ENCODE results near the gene ARTN. TPM values are rescaled to one million over a fixed set of nuclear protein-coding genes. Genes with fewer than 3 reads are reported as not detected.

ARTN gene
- total RNA-seq, 1 experiment from 2014 or later = 10.6 TPM

- Histone ChIP-seq H4K8ac (replicated peaks; ENCODE audit: insufficient read length, low read depth, low read length) (no peak overlapping the region), H3K4me1 (ENCODE audit: insufficient read depth, low read length) (peaks cover 11% of the 10 kb centered on the region), H3K14ac (ENCODE audit: insufficient read depth, low read length) (no peak overlapping the region), H3T11ph (ENCODE audit: low read length) (no peak overlapping the region), H3K27me3 (ENCODE audit: insufficient read depth, low read length) (no peaks in the 10 kb centered on the region), H3K23me2 (ENCODE audit: insufficient read length, low read depth, low read length, poor library complexity, severe bottlenecking) (no peaks in the 10 kb centered on the region), H3K56ac (ENCODE audit: insufficient read length, low read depth, low read length) (no peak overlapping the region), H2AFZ (ENCODE audit: low read length) (no peak overlapping the region), H3K4ac (ENCODE audit: low read depth, low read length) (no peak overlapping the region), H2BK120ac (ENCODE audit: low read depth, low read length, poor library complexity, severe bottlenecking) (no peak overlapping the region), H3K9ac (ENCODE audit: extremely low read depth, insufficient read length, low read length) (no peak overlapping the region), H3K18ac (ENCODE audit: insufficient read length, low read depth, low read length) (no peak overlapping the region), H2AK5ac (ENCODE audit: insufficient read length, low read length) (no peak overlapping the region), H3K79me1 (ENCODE audit: insufficient read depth, low read depth, low read length, poor library complexity, severe bottlenecking) (no peaks in the 10 kb centered on the region), H3K27ac (ENCODE audit: insufficient read length, low read depth, low read length) (no peak overlapping the region), H3K79me2 (ENCODE audit: insufficient read depth, low read length) (no peaks in the 10 kb centered on the region), H3K9me3 (ENCODE audit: control insufficient read depth, low read depth, low read length) (no peaks in the 10 kb centered on the region), H2BK5ac (ENCODE audit: insufficient read length, low read length) (no peak overlapping the region), H4K91ac (ENCODE audit: insufficient read length, low read depth, low read length) (no peak overlapping the region), H2BK15ac (ENCODE audit: low read depth, low read length) (no peak overlapping the region), H3K23ac (ENCODE audit: insufficient read length, low read depth, low read length) (no peak overlapping the region), H2BK12ac (ENCODE audit: insufficient read length, low read depth, low read length) (no peak overlapping the region), H2BK20ac (ENCODE audit: low read depth, low read length, poor library complexity, severe bottlenecking) (no peak overlapping the region), H4K5ac (ENCODE audit: insufficient read length, low read depth, low read length) (no peak overlapping the region), H4K20me1 (ENCODE audit: control insufficient read depth, insufficient read depth, insufficient read length) (no peaks in the 10 kb centered on the region), H3K4me2 (ENCODE audit: insufficient read depth, insufficient read length, low read length) (no peak overlapping the region)
- peaks cover 14 to 17% of the 10 kb centered on the region in 2 experiments for H3K4me1 Mint-ChIP-seq
- no peak overlapping the region for H3K4me3 Mint-ChIP-seq
- TF ChIP-seq CTCF (conservative IDR thresholded peaks at IDR 0.05) = no peak
- DNase-seq = no peak
- WGBS (ENCODE audit: extremely low coverage, insufficient read length, low lambda C conversion rate) = no CpG with 5 or more reads among the region's 2 CpGs
- H3K27me3 Mint-ChIP-seq (ENCODE audit: low read depth) = peaks cover 5% of the 10 kb centered on the region
- no peak overlapping the region for H3K27ac Mint-ChIP-seq
- no peaks in the 10 kb centered on the region for H3K36me3 Mint-ChIP-seq (ENCODE audit: insufficient read depth in 1 of 3, low read depth in 3 of 3)
- no peaks in the 10 kb centered on the region for H3K9me3 Mint-ChIP-seq
Measured at GRCh38 chr1:43908226-43908625, 25.4 kb upstream of the ARTN start.
